K562 (cell line): ENCODE measurements around the gene CD96. TPM values are rescaled to one million over a fixed set of nuclear protein-coding genes. Genes with fewer than 3 reads are reported as not detected.

ENCODE experiments used
- ATAC-seq: fragments of 200-7000 bp; cut with Tn5 transposase; 3 replicates; pipeline ENCODE4 v1.9.1; 2020; ENCODE audit warnings: moderate library complexity
- BruUV-seq: library from RNA; stranded (reverse); fragments of 400-500 nt; replicated peaks from 2 replicates; lab custom pipeline; 2021; lab: Mats Ljungman, UMichigan
- CTCF ChIA-PET: fragments of 300-600 bp; formaldehyde crosslinking; extraction: SDS; loops from one replicate; lab custom pipeline; 2021; ENCODE audit warnings: low intra/inter-chr PET ratio; lab: Yijun Ruan, JAX
- POLR2A ChIA-PET: fragments of 300-600, 350-650 bp; sonication (Branson Sonifier 250); formaldehyde crosslinking; extraction: SDS; loops from one replicate; lab custom pipeline; 2021; ENCODE audit warnings: antibody characterized with exemption, inconsistent platforms; lab: Yijun Ruan, JAX
- DNase-seq, 4 experiments: peaks; one replicate each; pipeline versions ENCODE4 v3.0.0 to v3.0.0-alpha.2; 2011 to 2018; ENCODE audit warnings: low spot score in 3 of 4, mixed read lengths in 3 of 4; ENCODE audit errors: extremely low read depth in 1 of 4
- FAIRE-seq: peaks from 2 replicates; lab custom pipeline; 2011; peaks lifted over from hg19 to GRCh38; lab: Jason Lieb, UNC
- H2AFZ ChIP-seq: 2 replicates; pipeline ENCODE4 v1.6.0; 2011; ENCODE audit warnings: low read depth, low read length, control low read depth, inconsistent platforms
- H3K27ac ChIP-seq: fragments of 200-600 bp; 3 replicates; pipeline ENCODE4 v1.8.0; 2011; ENCODE audit warnings: low read depth, mild to moderate bottlenecking, control low read depth, inconsistent platforms, low read length, moderate library complexity, mixed read lengths; ENCODE audit errors: extremely low read depth
- H3K27me3 ChIP-seq, 2 experiments: fragments of 300-600 bp in 1 of 2; 2 replicates in 1 of 2; 3 replicates in 1 of 2; pipeline versions ENCODE4 v1.6.0 to v1.8.0; 2011; ENCODE audit warnings: inconsistent platforms in 2 of 2, low read length in 2 of 2, mild to moderate bottlenecking in 1 of 2, mixed read lengths in 1 of 2, moderate library complexity in 1 of 2; ENCODE audit not compliant: control insufficient read depth in 2 of 2, insufficient read depth in 2 of 2
- H3K36me3 ChIP-seq: fragments of 300-600 bp; 3 replicates; pipeline ENCODE4 v1.8.0; 2011; ENCODE audit warnings: mild to moderate bottlenecking, low read length, inconsistent platforms; ENCODE audit not compliant: control insufficient read depth, insufficient read depth
- H3K4me1 ChIP-seq, 2 experiments: fragments of 200-600 bp in 1 of 2; replicated peaks in 1 of 2; 2 replicates in 1 of 2; 3 replicates in 1 of 2; pipeline versions ENCODE4 v1.5.1 to v1.8.0; 2011; ENCODE audit warnings: inconsistent platforms in 2 of 2, low read length in 2 of 2, mild to moderate bottlenecking in 1 of 2, mixed read lengths in 1 of 2, moderate library complexity in 1 of 2; ENCODE audit not compliant: control insufficient read depth in 2 of 2, insufficient read depth in 2 of 2
- H3K4me2 ChIP-seq: 2 replicates; pipeline ENCODE4 v1.6.1; 2011; ENCODE audit warnings: low read length, control low read depth, inconsistent platforms, mixed read lengths; ENCODE audit not compliant: insufficient read depth
- H3K4me3 ChIP-seq: fragments of 200-600 bp; sonication (generic), shearing (Covaris generic); 2 replicates; pipeline ENCODE4 v1.5.1; 2016; ENCODE audit warnings: control low read depth, inconsistent platforms
- H3K79me2 ChIP-seq: fragments of 200-600 bp; 3 replicates; pipeline ENCODE4 v1.8.0; 2011; ENCODE audit warnings: low read length, inconsistent platforms; ENCODE audit not compliant: control insufficient read depth, insufficient read depth
- H3K9ac ChIP-seq, 2 experiments: 2 replicates each; pipeline versions ENCODE4 v1.6.0 to v1.6.1; 2011; ENCODE audit warnings: low read depth in 2 of 2, low read length in 2 of 2, control low read depth in 1 of 2, inconsistent platforms in 1 of 2, mild to moderate bottlenecking in 1 of 2, mixed read lengths in 1 of 2; ENCODE audit not compliant: insufficient read depth in 1 of 2
- H3K9me1 ChIP-seq: one replicate; pipeline ENCODE4 v1.6.0; 2011; ENCODE audit warnings: inconsistent platforms, mild to moderate bottlenecking, low read length, moderate library complexity; ENCODE audit not compliant: control insufficient read depth, insufficient read depth
- H3K9me3 ChIP-seq: replicated peaks from 2 replicates; pipeline ENCODE4 v1.5.1; 2011; ENCODE audit warnings: low read depth, low read length, inconsistent platforms; ENCODE audit not compliant: control insufficient read depth, insufficient read depth
- H4K20me1 ChIP-seq: replicated peaks from 2 replicates; pipeline ENCODE4 v1.6.1; 2011; ENCODE audit warnings: low read length, inconsistent platforms, mixed read lengths; ENCODE audit not compliant: control insufficient read depth, insufficient read depth
- U2AF1 ChIP-seq: fragments of 200-400 bp; formaldehyde crosslinking; optimal IDR thresholded peaks from 2 replicates; pipeline ENCODE3; 2017; ENCODE audit warnings: mild to moderate bottlenecking, low read depth, low read length, moderate library complexity
- ZNF318 ChIP-seq, 2 experiments: fragments of 450-650 bp; IDR thresholded peaks; 2 replicates each; pipeline ENCODE4 v1.6.1; 2016; ENCODE audit warnings: mild to moderate bottlenecking in 2 of 2, borderline replicate concordance in 1 of 2, low read depth in 1 of 2, moderate library complexity in 1 of 2
- ZNF79 ChIP-seq: fragments of 250-450 bp; sonication (Bioruptor Pico); IDR thresholded peaks from 2 replicates; pipeline ENCODE4 v1.4.0; 2020; ENCODE audit warnings: low read depth, mild to moderate bottlenecking, moderate library complexity
- WGBS: fragments of 100-300 bp; shearing (Covaris generic); methylation state at CpG from one replicate; pipeline ENCODE4 v1.1.6; 2016; ENCODE audit warnings: low coverage, mixed read lengths; ENCODE audit not compliant: insufficient coverage; ENCODE audit errors: missing lambda C conversion rate; 5-methylcytosine and 5-hydroxymethylcytosine counted together
- in situ Hi-C: fragments of 300-500 bp; cut with MboI; formaldehyde crosslinking; loops from 4 replicates; pipeline ENCODE4 v1.15.0; 2018; ENCODE audit warnings: inconsistent platforms, mixed read lengths
- intact Hi-C: fragments of 100-400 bp; cut with micrococcal nuclease; formaldehyde crosslinking; loops from 2 replicates; pipeline ENCODE4 v1.14.2; 2022
- polyA plus RNA-seq, 8 experiments: library from polyadenylated mRNA; depleted of rRNA in 4 of 8; stranded (reverse) in 5 of 8; unstranded in 3 of 8; fragments of >200 nt; fragmentation: Nextera tagmentation in 2 of 8; fragmentation: Illumina TruSeq in 1 of 8; extraction: Ambion mirVana in 2 of 8; extraction: Trizol in 1 of 8; gene quantifications; 2 replicates each; pipeline versions ENCODE4 v1.2.1 to v1.2.3, GENCODE V29; 2011 to 2014; ENCODE audit warnings: inconsistent platforms in 1 of 8, missing spikeins in 1 of 8
- total RNA-seq, 7 experiments: library from RNA; depleted of rRNA in 6 of 7; stranded (reverse); fragments of >200 nt in 6 of 7; fragmentation: Illumina TruSeq in 2 of 7; extraction: Trizol in 2 of 7; gene quantifications; 2 replicates each; pipeline versions ENCODE4 v1.2.1 to v1.2.3, GENCODE V29; 2011 to 2021; ENCODE audit warnings: low replicate concordance in 1 of 7

The CD96 gene
- total and polyA plus RNA-seq, 9 of the 15 experiments (the other 6 are each of a cell fraction or from before 2014, with no cell fraction given): 0.32 to 5.7 (median 1.2) TPM

GRCh38 chr3:111608383-111608782 lies 66.4 kb downstream of the CD96 start:
- POLR2A ChIA-PET: no interaction called here
- Histone ChIP-seq H3K4me1 (no peaks in the 10 kb centered on the region), H3K4me2 (no peak overlapping the region), H2AFZ (no peak overlapping the region), H3K9ac (no peak overlapping the region), H3K9me3 (no peaks in the 10 kb centered on the region), H3K27ac (no peak overlapping the region), H4K20me1 (no peaks in the 10 kb centered on the region), H3K4me3 (no peak overlapping the region), H3K9me1 (no peaks in the 10 kb centered on the region), H3K27me3 (no peaks in the 10 kb centered on the region), H3K36me3 (no peaks in the 10 kb centered on the region), H3K79me2 (no peaks in the 10 kb centered on the region)
- intact Hi-C loops (no loop called here), in situ Hi-C loops (no loop called here)
- FAIRE-seq (no peak), ATAC-seq (no peak), DNase-seq (no peak)
- TF ChIP-seq ZNF79 (CRISPR knock-in tag) (no peak), U2AF1 (no peak), ZNF318 (IDR thresholded peaks at IDR 0.05; ENCODE audit: borderline replicate concordance in 1 of 2, low read depth in 1 of 2) (no peak)
- CTCF ChIA-PET: no interaction called here
- BruUV-seq: no TSS peak
- 0% methylated on average over 2 of the region's 2 CpGs for WGBS
